Neural cell (in vitro differentiated cells): ENCODE measurements around the gene FARP1. TPM values are rescaled to one million over a fixed set of nuclear protein-coding genes. Genes with fewer than 3 reads are reported as not detected.

Source experiments
- H2AFZ ChIP-seq: fragments of 200-600, 300-800 bp; sonication (generic), shearing (Covaris generic); 2 replicates; pipeline ENCODE4 v1.6.0; 2014; ENCODE audit warnings: low read depth, mild to moderate bottlenecking, antibody characterized with exemption, low read length, moderate library complexity
- H3F3A ChIP-seq: fragments of 200-600 bp; shearing (Covaris generic); 2 replicates; pipeline ENCODE4 v1.6.1; 2016; ENCODE audit warnings: mild to moderate bottlenecking, moderate library complexity, mixed read lengths, antibody characterized with exemption, low read length; ENCODE audit not compliant: insufficient read depth, poor library complexity, severe bottlenecking
- H3K27ac ChIP-seq: fragments of 200-600, 300-800 bp; sonication (generic), shearing (Covaris generic); 2 replicates; pipeline ENCODE4 v1.5.1; 2014; ENCODE audit warnings: mild to moderate bottlenecking, low read length, moderate library complexity
- H3K27me3 ChIP-seq: fragments of 300-800, 200-600 bp; sonication (generic), shearing (Covaris generic); 2 replicates; pipeline ENCODE4 v1.6.0; 2014; ENCODE audit warnings: mild to moderate bottlenecking, low read depth, low read length, moderate library complexity; ENCODE audit not compliant: insufficient read depth
- H3K36me3 ChIP-seq: fragments of 300-800, 200-600 bp; sonication (generic), shearing (Covaris generic); 2 replicates; pipeline ENCODE4 v1.5.1; 2014; ENCODE audit warnings: mild to moderate bottlenecking, antibody characterized with exemption, low read length, moderate library complexity; ENCODE audit not compliant: insufficient read depth
- H3K4me2 ChIP-seq: fragments of 300-800, 200-600 bp; sonication (generic), shearing (Covaris generic); 2 replicates; pipeline ENCODE4 v1.6.0; 2014; ENCODE audit warnings: mild to moderate bottlenecking, low read length
- H3K4me3 ChIP-seq: fragments of 300-800, 200-600 bp; sonication (generic), shearing (Covaris generic); 2 replicates; pipeline ENCODE4 v1.5.1; 2014; ENCODE audit warnings: mild to moderate bottlenecking, low read length, moderate library complexity
- H3K79me2 ChIP-seq: fragments of 200-600 bp; shearing (Covaris generic); replicated peaks from 2 replicates; pipeline ENCODE4 v1.6.0; 2014; ENCODE audit warnings: mild to moderate bottlenecking, low read length, moderate library complexity; ENCODE audit not compliant: insufficient read depth
- H3K9ac ChIP-seq: fragments of 300-800, 200-600 bp; sonication (generic), shearing (Covaris generic); 2 replicates; pipeline ENCODE4 v1.6.1; 2016; ENCODE audit warnings: mild to moderate bottlenecking, low read length, mixed read lengths
- H3K9me2 ChIP-seq: fragments of 200-600 bp; shearing (Covaris generic); 2 replicates; pipeline ENCODE4 v1.6.1; 2016; ENCODE audit warnings: mild to moderate bottlenecking, low read length, mixed read lengths; ENCODE audit not compliant: insufficient read depth
- H3K9me3 ChIP-seq: fragments of 200-600, 300-800 bp; sonication (generic), shearing (Covaris generic); 2 replicates; pipeline ENCODE4 v1.6.1; 2016; ENCODE audit warnings: mild to moderate bottlenecking, mixed run types, low read length, moderate library complexity, mixed read lengths
- H4K20me1 ChIP-seq: fragments of 200-600 bp; shearing (Covaris generic); 2 replicates; pipeline ENCODE4 v1.6.1; 2016; ENCODE audit warnings: mild to moderate bottlenecking, mixed run types; ENCODE audit not compliant: insufficient read depth
- EP300 ChIP-seq: fragments of 450-650 bp; conservative IDR thresholded peaks from 2 replicates; pipeline ENCODE4 v1.6.1; 2014; ENCODE audit warnings: antibody characterized with exemption, mild to moderate bottlenecking, moderate library complexity; ENCODE audit not compliant: poor library complexity, severe bottlenecking
- EZH2 ChIP-seq: fragments of 200-600, 300-800 bp; shearing (Covaris generic), sonication (generic); IDR thresholded peaks from 2 replicates; pipeline ENCODE4 v1.6.1; 2014; ENCODE audit warnings: antibody characterized with exemption, low read length, borderline replicate concordance, mild to moderate bottlenecking; ENCODE audit not compliant: insufficient read depth, poor library complexity, severe bottlenecking
- MXI1 ChIP-seq: fragments of 450-650 bp; conservative IDR thresholded peaks from 2 replicates; pipeline ENCODE4 v1.6.1; 2014; ENCODE audit warnings: antibody characterized with exemption, mild to moderate bottlenecking; ENCODE audit not compliant: poor library complexity, severe bottlenecking
- POLR2AphosphoS5 ChIP-seq: IDR thresholded peaks from 2 replicates; pipeline ENCODE4 v1.6.1; 2012
- RAD21 ChIP-seq: fragments of 450-650 bp; conservative IDR thresholded peaks from 2 replicates; pipeline ENCODE4 v1.6.1; 2014; ENCODE audit warnings: antibody characterized with exemption, mild to moderate bottlenecking, moderate library complexity
- SMC3 ChIP-seq: fragments of 450-650 bp; conservative IDR thresholded peaks from 2 replicates; pipeline ENCODE4 v1.6.1; 2014; ENCODE audit warnings: antibody characterized with exemption, mild to moderate bottlenecking, moderate library complexity; ENCODE audit not compliant: poor library complexity
- TAF1 ChIP-seq: IDR thresholded peaks from 2 replicates; pipeline ENCODE4 v1.6.1; 2012; ENCODE audit warnings: low read depth
- polyA plus RNA-seq: library from polyadenylated mRNA; depleted of rRNA; stranded (reverse); fragments of >200 nt; gene quantifications from 2 replicates; pipeline ENCODE4 v1.2.3, GENCODE V29; 2014
- TF ChIP-seq, protein P1 (sequence below): fragments of 450-650 bp; IDR thresholded peaks from 2 replicates; pipeline ENCODE4 v1.5.1; 2014; ENCODE audit warnings: antibody characterized with exemption, mild to moderate bottlenecking, moderate library complexity; ENCODE audit not compliant: poor library complexity, severe bottlenecking
- TF ChIP-seq, protein P2 (sequence below): IDR thresholded peaks from 2 replicates; pipeline ENCODE4 v1.6.1; 2012; ENCODE audit warnings: borderline replicate concordance

Gene FARP1
- polyA plus RNA-seq, 1 donor from 2014 or later = 19.7 TPM

DNA sequence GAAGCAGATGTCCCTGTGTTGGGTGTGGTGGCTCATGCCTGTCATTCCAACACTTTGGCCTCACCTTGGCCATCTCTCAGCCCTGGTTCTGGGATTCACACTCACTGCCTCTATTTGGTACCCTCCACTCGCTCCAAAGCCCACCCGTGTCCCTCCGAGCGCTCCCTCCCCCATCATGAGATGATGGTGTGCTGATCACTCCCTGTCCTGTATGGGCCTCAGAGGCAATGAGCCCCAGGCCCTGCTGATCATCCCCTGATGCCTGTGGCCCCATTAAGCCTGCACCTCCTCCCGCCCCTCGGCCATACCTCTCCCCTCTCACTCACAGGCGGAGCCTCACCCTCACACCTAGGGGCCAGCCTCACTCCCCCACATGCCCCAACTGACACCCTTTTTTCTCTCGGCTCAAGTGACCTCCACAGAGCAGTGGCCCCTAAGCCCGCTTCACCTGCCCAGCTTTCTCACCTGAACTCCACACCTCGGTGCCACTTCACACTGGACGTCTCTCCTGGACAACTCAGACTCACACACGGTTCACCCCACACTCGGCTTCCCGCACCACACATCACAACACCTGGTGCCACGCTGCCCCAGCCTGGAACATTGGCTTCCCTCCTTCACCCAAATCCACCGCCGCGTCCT lies 319.5 kb downstream of the FARP1 start:
- no peak overlapping the region for H3K4me3 ChIP-seq
- H3K9me2 ChIP-seq = no peaks in the 10 kb centered on the region
- H3K9me3 ChIP-seq = no peaks in the 10 kb centered on the region
- no peaks in the 10 kb centered on the region for H3K79me2 ChIP-seq
- H3K27me3 ChIP-seq = no peaks in the 10 kb centered on the region
- H3K4me2 ChIP-seq = no peak overlapping the region
- H3K9ac ChIP-seq = no peak overlapping the region
- H3K36me3 ChIP-seq = no peaks in the 10 kb centered on the region
- H3F3A ChIP-seq = no peaks in the 10 kb centered on the region
- no peaks in the 10 kb centered on the region for H4K20me1 ChIP-seq
- H2AFZ ChIP-seq = no peak overlapping the region
- no peak overlapping the region for H3K27ac ChIP-seq
- TF ChIP-seq RAD21 (no peak), EZH2 (no peak), EP300 (no peak), TAF1 (no peak), MXI1 (no peak), SMC3 (no peak), POLR2AphosphoS5 (no peak)
- TF ChIP-seq, protein P1, sequence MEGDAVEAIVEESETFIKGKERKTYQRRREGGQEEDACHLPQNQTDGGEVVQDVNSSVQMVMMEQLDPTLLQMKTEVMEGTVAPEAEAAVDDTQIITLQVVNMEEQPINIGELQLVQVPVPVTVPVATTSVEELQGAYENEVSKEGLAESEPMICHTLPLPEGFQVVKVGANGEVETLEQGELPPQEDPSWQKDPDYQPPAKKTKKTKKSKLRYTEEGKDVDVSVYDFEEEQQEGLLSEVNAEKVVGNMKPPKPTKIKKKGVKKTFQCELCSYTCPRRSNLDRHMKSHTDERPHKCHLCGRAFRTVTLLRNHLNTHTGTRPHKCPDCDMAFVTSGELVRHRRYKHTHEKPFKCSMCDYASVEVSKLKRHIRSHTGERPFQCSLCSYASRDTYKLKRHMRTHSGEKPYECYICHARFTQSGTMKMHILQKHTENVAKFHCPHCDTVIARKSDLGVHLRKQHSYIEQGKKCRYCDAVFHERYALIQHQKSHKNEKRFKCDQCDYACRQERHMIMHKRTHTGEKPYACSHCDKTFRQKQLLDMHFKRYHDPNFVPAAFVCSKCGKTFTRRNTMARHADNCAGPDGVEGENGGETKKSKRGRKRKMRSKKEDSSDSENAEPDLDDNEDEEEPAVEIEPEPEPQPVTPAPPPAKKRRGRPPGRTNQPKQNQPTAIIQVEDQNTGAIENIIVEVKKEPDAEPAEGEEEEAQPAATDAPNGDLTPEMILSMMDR = no peak
- TF ChIP-seq, protein P2, sequence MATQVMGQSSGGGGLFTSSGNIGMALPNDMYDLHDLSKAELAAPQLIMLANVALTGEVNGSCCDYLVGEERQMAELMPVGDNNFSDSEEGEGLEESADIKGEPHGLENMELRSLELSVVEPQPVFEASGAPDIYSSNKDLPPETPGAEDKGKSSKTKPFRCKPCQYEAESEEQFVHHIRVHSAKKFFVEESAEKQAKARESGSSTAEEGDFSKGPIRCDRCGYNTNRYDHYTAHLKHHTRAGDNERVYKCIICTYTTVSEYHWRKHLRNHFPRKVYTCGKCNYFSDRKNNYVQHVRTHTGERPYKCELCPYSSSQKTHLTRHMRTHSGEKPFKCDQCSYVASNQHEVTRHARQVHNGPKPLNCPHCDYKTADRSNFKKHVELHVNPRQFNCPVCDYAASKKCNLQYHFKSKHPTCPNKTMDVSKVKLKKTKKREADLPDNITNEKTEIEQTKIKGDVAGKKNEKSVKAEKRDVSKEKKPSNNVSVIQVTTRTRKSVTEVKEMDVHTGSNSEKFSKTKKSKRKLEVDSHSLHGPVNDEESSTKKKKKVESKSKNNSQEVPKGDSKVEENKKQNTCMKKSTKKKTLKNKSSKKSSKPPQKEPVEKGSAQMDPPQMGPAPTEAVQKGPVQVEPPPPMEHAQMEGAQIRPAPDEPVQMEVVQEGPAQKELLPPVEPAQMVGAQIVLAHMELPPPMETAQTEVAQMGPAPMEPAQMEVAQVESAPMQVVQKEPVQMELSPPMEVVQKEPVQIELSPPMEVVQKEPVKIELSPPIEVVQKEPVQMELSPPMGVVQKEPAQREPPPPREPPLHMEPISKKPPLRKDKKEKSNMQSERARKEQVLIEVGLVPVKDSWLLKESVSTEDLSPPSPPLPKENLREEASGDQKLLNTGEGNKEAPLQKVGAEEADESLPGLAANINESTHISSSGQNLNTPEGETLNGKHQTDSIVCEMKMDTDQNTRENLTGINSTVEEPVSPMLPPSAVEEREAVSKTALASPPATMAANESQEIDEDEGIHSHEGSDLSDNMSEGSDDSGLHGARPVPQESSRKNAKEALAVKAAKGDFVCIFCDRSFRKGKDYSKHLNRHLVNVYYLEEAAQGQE = no peak

DNA sequence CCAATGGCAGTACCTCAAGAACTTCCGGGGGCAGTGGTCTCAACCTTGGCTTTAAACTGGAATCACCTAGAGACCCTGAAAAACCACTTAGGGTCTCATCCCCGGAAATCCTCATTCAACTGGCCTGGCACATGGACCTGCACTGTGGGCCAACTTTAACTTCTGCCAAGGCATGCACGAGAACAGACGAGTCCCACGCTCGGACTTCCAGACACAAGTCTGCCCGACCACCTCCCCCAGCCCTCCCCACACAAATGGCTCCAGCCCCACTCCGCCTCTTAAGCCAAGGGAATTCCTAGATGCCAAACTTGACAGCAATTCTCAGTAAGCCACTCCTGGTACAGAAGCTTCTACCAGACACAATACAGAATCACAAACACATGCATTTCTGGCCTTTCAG lies 320.1 kb downstream of the FARP1 start:
- no peaks in the 10 kb centered on the region for H3K79me2 ChIP-seq
- no peaks in the 10 kb centered on the region for H3F3A ChIP-seq
- no peaks in the 10 kb centered on the region for H3K27me3 ChIP-seq
- H3K4me2 ChIP-seq = no peak overlapping the region
- no peak overlapping the region for H3K27ac ChIP-seq
- TF ChIP-seq TAF1 (no peak), MXI1 (no peak), POLR2AphosphoS5 (no peak), EZH2 (no peak), SMC3 (no peak), EP300 (no peak), RAD21 (no peak)
- TF ChIP-seq, protein P1 = no peak
- TF ChIP-seq, protein P2 = no peak
- no peak overlapping the region for H3K4me3 ChIP-seq
- H4K20me1 ChIP-seq = no peaks in the 10 kb centered on the region
- H3K9me3 ChIP-seq = no peaks in the 10 kb centered on the region
- H2AFZ ChIP-seq = no peak overlapping the region
- no peaks in the 10 kb centered on the region for H3K36me3 ChIP-seq
- no peak overlapping the region for H3K9ac ChIP-seq
- no peaks in the 10 kb centered on the region for H3K9me2 ChIP-seq
